ENCODE results near the gene YTHDF2. TPM values are rescaled to one million over a fixed set of nuclear protein-coding genes. Genes with fewer than 3 reads are reported as not detected.
"Not testable (repeated sequence)": the region's sequence is repeated elsewhere in the genome, so short reads cannot be mapped to it uniquely, and the experiment has no call there.

Gene YTHDF2
- polyA plus RNA-seq, 1 experiment, result 85.1 TPM

DNA sequence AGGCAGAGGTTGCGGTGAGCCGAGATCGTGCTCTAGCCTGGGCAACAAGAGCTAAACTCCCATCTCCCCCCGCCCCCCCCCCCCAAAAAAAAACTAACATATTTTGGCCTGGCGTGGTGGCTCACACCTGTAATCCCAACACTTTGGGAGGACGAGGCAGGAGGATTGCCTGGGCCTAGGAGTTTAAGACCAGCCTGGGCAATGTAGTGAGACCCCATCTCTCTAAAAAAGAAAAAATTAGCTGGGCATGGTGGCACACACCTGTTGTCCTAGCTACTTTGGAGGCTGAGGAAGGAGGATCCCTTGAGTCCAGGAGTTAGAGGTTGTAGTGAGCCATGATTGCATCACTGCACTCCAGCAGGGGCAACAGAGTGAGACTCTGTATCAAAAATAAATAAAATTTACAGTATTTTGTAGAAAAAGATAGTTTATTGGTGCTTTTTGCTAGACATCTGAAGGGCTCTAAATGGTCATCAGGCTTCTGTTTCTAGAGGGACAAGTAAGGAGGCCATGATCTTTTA is 9.0 kb downstream of the YTHDF2 start:
- no peak overlapping the region for H3K27ac ChIP-seq (ENCODE audit: low read depth, low read length)
- POLR2A ChIA-PET, result interaction anchor here (0.6 to 2.2 kb wide), 3 partner anchors 9 to 18 kb away, joined by 3 to 10 read pairs (median 4); partner anchors contain the start of gene YTHDF2
- CTCF ChIA-PET, result interaction anchor here (1.2 to 1.8 kb wide), 2 partner anchors 9 to 39 kb away, joined by 5 to 12 read pairs; partner anchors contain the start of gene YTHDF2
- no peak overlapping the region for H3K4me3 ChIP-seq (ENCODE audit: low read depth, low read length)
- TF ChIP-seq, protein P1, sequence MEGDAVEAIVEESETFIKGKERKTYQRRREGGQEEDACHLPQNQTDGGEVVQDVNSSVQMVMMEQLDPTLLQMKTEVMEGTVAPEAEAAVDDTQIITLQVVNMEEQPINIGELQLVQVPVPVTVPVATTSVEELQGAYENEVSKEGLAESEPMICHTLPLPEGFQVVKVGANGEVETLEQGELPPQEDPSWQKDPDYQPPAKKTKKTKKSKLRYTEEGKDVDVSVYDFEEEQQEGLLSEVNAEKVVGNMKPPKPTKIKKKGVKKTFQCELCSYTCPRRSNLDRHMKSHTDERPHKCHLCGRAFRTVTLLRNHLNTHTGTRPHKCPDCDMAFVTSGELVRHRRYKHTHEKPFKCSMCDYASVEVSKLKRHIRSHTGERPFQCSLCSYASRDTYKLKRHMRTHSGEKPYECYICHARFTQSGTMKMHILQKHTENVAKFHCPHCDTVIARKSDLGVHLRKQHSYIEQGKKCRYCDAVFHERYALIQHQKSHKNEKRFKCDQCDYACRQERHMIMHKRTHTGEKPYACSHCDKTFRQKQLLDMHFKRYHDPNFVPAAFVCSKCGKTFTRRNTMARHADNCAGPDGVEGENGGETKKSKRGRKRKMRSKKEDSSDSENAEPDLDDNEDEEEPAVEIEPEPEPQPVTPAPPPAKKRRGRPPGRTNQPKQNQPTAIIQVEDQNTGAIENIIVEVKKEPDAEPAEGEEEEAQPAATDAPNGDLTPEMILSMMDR (IDR thresholded peaks at IDR 0.05; ENCODE audit: low read depth, low read length), result no peak
- no peaks in the 10 kb centered on the region for H3K27me3 ChIP-seq (ENCODE audit: control insufficient read depth, insufficient read depth, low read length)
- DNase-seq (ENCODE audit: low read depth, low spot score), result no peak
- H3K9me3 ChIP-seq (ENCODE audit: control insufficient read depth, insufficient read depth, low read length), result no peaks in the 10 kb centered on the region

DNA sequence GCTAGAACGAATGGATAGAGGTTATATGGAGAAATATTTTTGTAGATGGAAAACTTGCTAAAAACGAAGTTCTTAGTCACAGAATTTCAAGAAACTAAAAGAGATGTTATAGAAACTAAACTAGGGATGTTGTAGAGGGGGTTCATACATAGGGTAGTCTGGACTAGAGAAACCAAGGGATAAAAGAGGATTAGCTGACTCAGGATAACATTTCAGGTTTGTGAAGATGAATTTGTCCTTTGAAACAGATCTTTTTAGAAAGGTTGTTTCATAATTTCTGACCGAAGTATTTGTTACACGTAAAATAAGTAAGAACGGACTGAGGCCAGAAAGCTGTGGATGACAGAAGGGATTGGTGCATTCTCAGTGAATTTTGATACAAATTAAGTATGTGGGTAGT is 13.6 kb downstream of the YTHDF2 start:
- ChIA-PET CTCF (interaction anchor here (0.5 to 3.6 kb wide), 2 partner anchors 14 to 56 kb away, joined by 4 to 45 read pairs; partner anchors contain the start of gene YTHDF2), POLR2A (interaction anchor here (2.5 to 3.0 kb wide), 2 partner anchors 14 to 102 kb away, joined by 15 to 17 read pairs; partner anchors contain the start of genes RNU11 and YTHDF2)
- H3K4me3 ChIP-seq (ENCODE audit: low read depth, low read length), result no peak overlapping the region
- no peaks in the 10 kb centered on the region for H3K9me3 ChIP-seq (ENCODE audit: control insufficient read depth, insufficient read depth, low read length)
- no peak overlapping the region for H3K27ac ChIP-seq (ENCODE audit: low read depth, low read length)
- H3K27me3 ChIP-seq (ENCODE audit: control insufficient read depth, insufficient read depth, low read length), result no peaks in the 10 kb centered on the region
- TF ChIP-seq, protein P1 (IDR thresholded peaks at IDR 0.05; ENCODE audit: low read depth, low read length), result no peak
- DNase-seq (ENCODE audit: low read depth, low spot score), result no peak

DNA sequence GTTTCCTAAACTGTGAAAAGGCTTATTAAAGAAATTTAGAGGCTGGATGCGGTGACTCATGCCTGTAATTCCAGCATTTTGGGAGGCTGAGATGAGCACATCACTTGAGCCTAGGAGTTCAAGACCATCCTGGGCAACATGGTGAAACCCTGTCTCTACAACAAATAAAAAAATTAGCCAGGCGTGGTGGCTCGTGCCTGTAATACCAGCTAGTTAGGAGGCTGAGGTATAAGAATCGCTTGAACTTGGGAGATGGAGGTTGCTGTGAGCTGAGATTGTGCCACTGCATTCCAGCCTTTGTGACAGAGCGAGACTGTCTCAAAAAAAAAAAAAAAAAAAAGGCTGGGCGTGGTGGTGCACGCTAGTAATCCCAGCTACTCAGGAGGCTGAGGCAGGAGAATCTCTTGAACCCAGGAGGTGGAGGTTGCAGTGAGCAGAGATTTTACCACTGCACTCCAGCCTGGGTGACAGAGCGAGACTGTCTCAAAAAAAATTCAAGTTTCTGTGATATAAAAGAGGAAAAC is 14.1 kb downstream of the YTHDF2 start:
- H3K27ac ChIP-seq (ENCODE audit: low read depth, low read length); H3K9me3 ChIP-seq (ENCODE audit: control insufficient read depth, insufficient read depth, low read length); H3K27me3 ChIP-seq (ENCODE audit: control insufficient read depth, insufficient read depth, low read length); DNase-seq (ENCODE audit: low read depth, low spot score); H3K4me3 ChIP-seq (ENCODE audit: low read depth, low read length): not testable (repeated sequence)
- CTCF ChIA-PET, result interaction anchor here (0.5 to 3.6 kb wide), 2 partner anchors 15 to 57 kb away, joined by 4 to 45 read pairs; partner anchors contain the start of gene YTHDF2
- POLR2A ChIA-PET, result interaction anchor here (0.7 to 3.0 kb wide), 3 partner anchors 14 to 104 kb away, joined by 3 to 17 read pairs (median 15); partner anchors contain the start of genes RNU11 and YTHDF2

DNA sequence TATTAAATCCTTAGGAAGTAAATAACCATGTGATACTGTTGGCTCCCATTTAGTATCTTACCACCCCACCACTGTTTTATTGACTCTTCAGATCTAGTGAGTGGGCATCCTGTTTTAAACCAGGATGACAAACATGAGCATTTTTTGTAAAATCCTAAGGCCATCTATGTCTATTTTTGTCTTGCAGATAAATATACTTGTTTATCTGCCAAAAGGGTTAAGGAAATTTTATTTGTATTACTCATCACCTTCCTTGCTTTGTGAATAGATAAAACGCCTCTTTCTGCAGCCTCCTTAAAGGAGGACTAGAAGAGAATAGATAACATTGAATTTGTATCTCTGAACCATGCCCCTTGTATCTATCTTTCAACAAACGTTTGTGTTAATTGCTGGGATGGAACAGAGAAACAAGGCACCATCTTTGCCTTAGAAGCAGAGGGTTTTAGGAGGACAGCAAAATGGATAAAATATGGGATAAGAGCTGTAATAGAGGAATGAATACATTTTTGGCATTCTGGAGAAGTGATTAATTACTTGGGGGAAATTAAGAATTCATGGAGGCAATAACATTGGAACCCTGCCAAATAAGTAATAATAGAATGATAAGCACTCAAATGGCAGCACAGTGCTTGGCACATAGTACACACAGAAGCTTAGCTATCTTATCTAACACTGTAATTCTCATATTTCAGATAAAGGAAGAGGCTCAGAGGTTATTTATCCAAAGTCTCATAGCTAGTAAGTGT is 14.7 kb downstream of the YTHDF2 start:
- Histone ChIP-seq H3K27ac (ENCODE audit: low read depth, low read length) (no peak overlapping the region), H3K9me3 (ENCODE audit: control insufficient read depth, insufficient read depth, low read length) (no peaks in the 10 kb centered on the region), H3K4me3 (ENCODE audit: low read depth, low read length) (no peak overlapping the region), H3K27me3 (ENCODE audit: control insufficient read depth, insufficient read depth, low read length) (no peaks in the 10 kb centered on the region)
- POLR2A ChIA-PET, result interaction anchor here (0.7 to 3.0 kb wide), 4 partner anchors 15 to 108 kb away, joined by 3 to 17 read pairs (median 10); partner anchors contain the start of genes RNU11 and YTHDF2
- DNase-seq (ENCODE audit: low read depth, low spot score), result no peak
- CTCF ChIA-PET, result interaction anchor here (0.8 to 3.6 kb wide), 2 partner anchors 15 to 125 kb away, joined by 3 to 45 read pairs; partner anchors contain the start of gene YTHDF2
- TF ChIP-seq, protein P1 (IDR thresholded peaks at IDR 0.05; ENCODE audit: low read depth, low read length), result no peak

DNA sequence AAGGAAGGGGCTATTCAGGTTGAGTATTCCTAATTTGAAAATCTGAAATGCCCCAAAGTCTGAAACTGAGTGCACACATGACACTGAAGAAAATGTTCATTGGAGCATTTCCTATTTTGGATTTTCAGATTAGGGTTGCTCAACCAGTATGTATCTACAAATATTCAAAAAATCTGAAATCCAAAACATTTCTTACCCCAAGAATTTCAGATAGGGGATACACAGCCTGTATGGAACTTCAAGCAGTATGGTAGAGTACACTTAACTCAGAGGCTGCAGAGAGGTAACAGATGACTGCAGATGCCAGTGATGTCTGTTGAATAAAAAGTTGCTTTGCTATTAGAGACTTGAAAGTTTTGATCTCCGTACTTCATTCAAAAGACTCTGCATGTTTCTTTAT is 19.0 kb downstream of the YTHDF2 start:
- ChIA-PET POLR2A (no interaction called here), CTCF (interaction anchor here (1.5 to 3.4 kb wide), 3 partner anchors 19 to 121 kb away, joined by 6 to 17 read pairs (median 11); partner anchors contain the start of gene YTHDF2)
- TF ChIP-seq, protein P1 (IDR thresholded peaks at IDR 0.05; ENCODE audit: low read depth, low read length), result no peak
- Histone ChIP-seq H3K4me3 (ENCODE audit: low read depth, low read length) (no peak overlapping the region; the same call in 1 of the 2 replicates), H3K27me3 (ENCODE audit: control insufficient read depth, insufficient read depth, low read length) (no peaks in the 10 kb centered on the region), H3K27ac (ENCODE audit: low read depth, low read length) (no peak overlapping the region), H3K9me3 (ENCODE audit: control insufficient read depth, insufficient read depth, low read length) (no peaks in the 10 kb centered on the region)
- no peak for DNase-seq (ENCODE audit: low read depth, low spot score)

Measured in AG04450 (cell line).